CD4-positive, CD25-positive, alpha-beta regulatory T cell (primary cell): Measurements from ENCODE around the gene GTF3C1. TPM values are rescaled to one million over a fixed set of nuclear protein-coding genes. Genes with fewer than 3 reads are reported as not detected.
A peak's percentile ranks its signal among the peaks of the same experiment; 100 is the strongest.

Experiments used
- ATAC-seq, 2 donors: fragments of 150-1000 bp; cut with Tn5 transposase; one replicate each; pipeline ENCODE4 v1.10.0; 2021; ENCODE audit warnings: low read depth in 2 of 2, moderate number of reproducible peaks in 2 of 2, moderate library complexity in 1 of 2
- DNase-seq, 3 donors: peaks; one replicate each; pipeline versions ENCODE4 v3.0.0 to v3.0.0-alpha.2; 2012 to 2022; ENCODE audit warnings: mixed read lengths in 1 of 3
- H3K27ac ChIP-seq: one replicate; pipeline ENCODE4 v1.7.0; 2013; ENCODE audit warnings: mild to moderate bottlenecking, low read length; ENCODE audit not compliant: insufficient read depth, poor library complexity, severe bottlenecking
- H3K27me3 ChIP-seq: one replicate; pipeline ENCODE4 v1.7.0; 2013; ENCODE audit warnings: low read length; ENCODE audit not compliant: control insufficient read depth, insufficient read depth
- H3K36me3 ChIP-seq: one replicate; pipeline ENCODE4 v1.7.0; 2013; ENCODE audit warnings: mild to moderate bottlenecking, low read length, moderate library complexity; ENCODE audit not compliant: control insufficient read depth, insufficient read depth
- H3K4me1 ChIP-seq: 2 replicates; pipeline ENCODE4 v1.7.0; 2013; ENCODE audit warnings: mild to moderate bottlenecking, low read length; ENCODE audit not compliant: insufficient read depth, control insufficient read depth, poor library complexity, severe bottlenecking
- H3K4me3 ChIP-seq: one replicate; pipeline ENCODE4 v1.7.0; 2013; ENCODE audit warnings: low read depth, mild to moderate bottlenecking, low read length, moderate library complexity
- H3K9me3 ChIP-seq, 2 experiments: 1 replicate in 1 of 2; 2 replicates in 1 of 2; pipeline ENCODE4 v1.7.0; 2013; ENCODE audit warnings: low read length in 2 of 2, mild to moderate bottlenecking in 1 of 2, moderate library complexity in 1 of 2; ENCODE audit not compliant: control insufficient read depth in 2 of 2
- H3K27ac Mint-ChIP-seq, 3 donors: one replicate each; pipeline ENCODE4 v1.8.0; 2020 to 2022; ENCODE audit warnings: mild to moderate bottlenecking in 3 of 3, mixed read lengths in 3 of 3, moderate library complexity in 2 of 3
- H3K27me3 Mint-ChIP-seq: one replicate; pipeline ENCODE4 v1.8.0; 2022; ENCODE audit warnings: mild to moderate bottlenecking, mixed read lengths
- H3K36me3 Mint-ChIP-seq: one replicate; pipeline ENCODE4 v1.8.0; 2020; ENCODE audit warnings: mixed read lengths
- H3K4me1 Mint-ChIP-seq, 4 donors: one replicate each; pipeline ENCODE4 v1.8.0; 2020 to 2022; ENCODE audit warnings: mixed read lengths in 4 of 4, mild to moderate bottlenecking in 1 of 4
- H3K4me3 Mint-ChIP-seq, 4 donors: one replicate each; pipeline ENCODE4 v1.8.0; 2020 to 2022; ENCODE audit warnings: mild to moderate bottlenecking in 4 of 4, mixed read lengths in 4 of 4, moderate library complexity in 3 of 4
- H3K9me3 Mint-ChIP-seq, 7 donors: one replicate each; pipeline ENCODE4 v1.8.0; 2020 to 2022; ENCODE audit warnings: mixed read lengths in 7 of 7, mild to moderate bottlenecking in 3 of 7, moderate library complexity in 2 of 7
- polyA plus RNA-seq, 4 donors: library from polyadenylated mRNA; unstranded; fragments of 300-500 nt; fragmentation: Illumina TruSeq; gene quantifications; one replicate each; pipeline ENCODE4 v1.2.3, GENCODE V29; 2021
- total RNA-seq: library from RNA; stranded (reverse); gene quantifications from one replicate; pipeline ENCODE4 v1.2.3, GENCODE V29; 2022

Gene GTF3C1
- total and polyA plus RNA-seq, 5 donors from 2014 or later: 14.9 to 57.2 (median 21.2) TPM

GRCh38 chr16:27430512-27430911 is 119.2 kb downstream of the GTF3C1 start:
- H3K27me3 Mint-ChIP-seq: no peaks in the 10 kb centered on the region
- Histone ChIP-seq H3K27ac (peak overlapping the region; percentile 24), H3K27me3 (no peaks in the 10 kb centered on the region), H3K4me1 (peaks cover 19% of the 10 kb centered on the region), H3K9me3 (no peaks in the 10 kb centered on the region), H3K4me3 (no peak overlapping the region), H3K36me3 (peaks cover 53% of the 10 kb centered on the region)
- no peak overlapping the region for H3K4me3 Mint-ChIP-seq
- no peaks in the 10 kb centered on the region for H3K9me3 Mint-ChIP-seq
- DNase-seq (no peak), ATAC-seq (no peak)
- H3K4me1 Mint-ChIP-seq: peaks cover 8 to 64% (median 28%) of the 10 kb centered on the region in 4 donors
- peak overlapping the region; percentile 38 to 86 (median 82) for H3K27ac Mint-ChIP-seq
- H3K36me3 Mint-ChIP-seq: peaks cover 26% of the 10 kb centered on the region

GRCh38 chr16:27429981-27430441 is 119.7 kb downstream of the GTF3C1 start:
- ATAC-seq (no peak), DNase-seq (no peak)
- H3K9me3 Mint-ChIP-seq: no peaks in the 10 kb centered on the region
- peak overlapping the region in 2 of 3 donors; percentile 82 to 86 for H3K27ac Mint-ChIP-seq
- Histone ChIP-seq H3K9me3 (no peaks in the 10 kb centered on the region), H3K4me3 (no peak overlapping the region), H3K27me3 (no peaks in the 10 kb centered on the region), H3K27ac (peak overlapping the region; percentile 24), H3K36me3 (peaks cover 54% of the 10 kb centered on the region), H3K4me1 (peaks cover 19% of the 10 kb centered on the region)
- peaks cover 11 to 69% (median 31%) of the 10 kb centered on the region in 4 donors for H3K4me1 Mint-ChIP-seq
- H3K36me3 Mint-ChIP-seq: peaks cover 28% of the 10 kb centered on the region
- no peaks in the 10 kb centered on the region for H3K27me3 Mint-ChIP-seq
- H3K4me3 Mint-ChIP-seq: no peak overlapping the region

- Histone ChIP-seq H3K36me3 (peaks cover 54% of the 10 kb centered on the region), H3K4me1 (peaks cover 19% of the 10 kb centered on the region), H3K4me3 (no peak overlapping the region), H3K27me3 (no peaks in the 10 kb centered on the region), H3K9me3 (no peaks in the 10 kb centered on the region), H3K27ac (peak overlapping the region; percentile 24)
- no peak for DNase-seq
- ATAC-seq: no peak
- Mint-ChIP-seq H3K27me3 (no peaks in the 10 kb centered on the region), H3K9me3 (no peaks in the 10 kb centered on the region), H3K4me3 (no peak overlapping the region), H3K27ac (peak overlapping the region; percentile 31 to 91 (median 77)), H3K36me3 (peaks cover 28% of the 10 kb centered on the region), H3K4me1 (peaks cover 13 to 73% (median 36%) of the 10 kb centered on the region in 4 donors)
These were observed 120.3 kb downstream of the GTF3C1 start for GRCh38 chr16:27429330-27429871.

- peak overlapping the region; percentile 23 for H3K27ac ChIP-seq
- peaks cover 44% of the 10 kb centered on the region for H3K36me3 ChIP-seq
- H3K4me1 ChIP-seq: peaks cover 19% of the 10 kb centered on the region
- Mint-ChIP-seq H3K36me3 (peaks cover 29% of the 10 kb centered on the region), H3K4me1 (peaks cover 18 to 78% (median 44%) of the 10 kb centered on the region in 4 donors), H3K9me3 (peaks cover 0 to 2% (median 0%) of the 10 kb centered on the region in 7 donors), H3K27ac (peak overlapping the region in 2 of 3 donors; percentile 69 to 91), H3K4me3 (peak overlapping the region in 1 of 4 donors; percentile 58), H3K27me3 (no peaks in the 10 kb centered on the region)
- H3K9me3 ChIP-seq: peaks cover 0 to under 1% of the 10 kb centered on the region in 2 experiments
- ATAC-seq (no peak), DNase-seq (no peak)
- H3K4me3 ChIP-seq: no peak overlapping the region
- no peaks in the 10 kb centered on the region for H3K27me3 ChIP-seq
These were observed 121.5 kb downstream of the GTF3C1 start for GRCh38 chr16:27428026-27428785.

GRCh38 chr16:27427538-27427937 is 122.2 kb downstream of the GTF3C1 start:
- peak overlapping the region; percentile 72 for H3K27ac ChIP-seq
- DNase-seq (no peak), ATAC-seq (no peak)
- H3K9me3 ChIP-seq: peaks cover 3 to 7% of the 10 kb centered on the region in 2 experiments
- no peaks in the 10 kb centered on the region for H3K27me3 ChIP-seq
- peak overlapping the region; percentile 46 to 91 (median 64) for H3K27ac Mint-ChIP-seq
- peaks cover 19 to 71% (median 42%) of the 10 kb centered on the region in 4 donors for H3K4me1 Mint-ChIP-seq
- no peaks in the 10 kb centered on the region for H3K27me3 Mint-ChIP-seq
- peak overlapping the region in 2 of 4 donors; percentile 54 to 62 for H3K4me3 Mint-ChIP-seq
- H3K4me3 ChIP-seq: no peak overlapping the region
- peaks cover 28% of the 10 kb centered on the region for H3K36me3 Mint-ChIP-seq
- peaks cover 0 to 6% (median 0%) of the 10 kb centered on the region in 7 donors for H3K9me3 Mint-ChIP-seq
- peaks cover 19% of the 10 kb centered on the region for H3K4me1 ChIP-seq
- H3K36me3 ChIP-seq: peaks cover 43% of the 10 kb centered on the region

- peak; percentile 99 to 100 for ATAC-seq
- Mint-ChIP-seq H3K36me3 (peaks cover 30% of the 10 kb centered on the region), H3K27ac (peak overlapping the region; percentile 47 to 91 (median 91))
These were observed 123.0 kb downstream of the GTF3C1 start for GRCh38 chr16:27426423-27427408.

GRCh38 chr16:27425961-27426360 is 123.8 kb downstream of the GTF3C1 start:
- peaks cover 27 to 67% (median 44%) of the 10 kb centered on the region in 4 donors for H3K4me1 Mint-ChIP-seq
- H3K27ac ChIP-seq: peak overlapping the region; percentile 72
- no peak for ATAC-seq

More at GRCh38 chr16:27426423-27427408, 123.0 kb downstream of the GTF3C1 start:
- peaks cover 19% of the 10 kb centered on the region for H3K4me1 ChIP-seq
- Mint-ChIP-seq H3K4me1 (peaks cover 27 to 69% (median 44%) of the 10 kb centered on the region in 4 donors), H3K27me3 (no peaks in the 10 kb centered on the region), H3K9me3 (peaks cover 0 to 14% (median 4%) of the 10 kb centered on the region in 7 donors), H3K4me3 (peak overlapping the region; percentile 23 to 62 (median 47))
- H3K27ac ChIP-seq: peak overlapping the region; percentile 72
- DNase-seq: peak; percentile 60 to 86 (median 65)
- H3K36me3 ChIP-seq: peaks cover 42% of the 10 kb centered on the region
- H3K4me3 ChIP-seq: peak overlapping the region; percentile 46
- H3K27me3 ChIP-seq: no peaks in the 10 kb centered on the region
- H3K9me3 ChIP-seq: peaks cover 11 to 15% of the 10 kb centered on the region in 2 experiments

More at GRCh38 chr16:27425961-27426360, 123.8 kb downstream of the GTF3C1 start:
- Mint-ChIP-seq H3K27me3 (no peaks in the 10 kb centered on the region), H3K27ac (peak overlapping the region; percentile 47 to 91 (median 91)), H3K36me3 (peaks cover 34% of the 10 kb centered on the region), H3K4me3 (peak overlapping the region; percentile 12 to 62 (median 32)), H3K9me3 (peaks cover 0 to 19% (median 4%) of the 10 kb centered on the region in 7 donors)
- H3K9me3 ChIP-seq: peaks cover 17 to 23% of the 10 kb centered on the region in 2 experiments
- H3K4me1 ChIP-seq: peaks cover 19% of the 10 kb centered on the region
- DNase-seq: no peak
- H3K36me3 ChIP-seq: peaks cover 42% of the 10 kb centered on the region
- no peaks in the 10 kb centered on the region for H3K27me3 ChIP-seq
- peak overlapping the region; percentile 46 for H3K4me3 ChIP-seq
